Mononuclear cell (primary cell): ENCODE data around the gene ETNK2. TPM values are rescaled to one million over a fixed set of nuclear protein-coding genes. Genes with fewer than 3 reads are reported as not detected.

Source experiments
- H3K27me3 ChIP-seq: 2 replicates; pipeline ENCODE4 v1.6.0; 2011; ENCODE audit warnings: low read length, control low read depth; ENCODE audit not compliant: insufficient read depth
- H3K4me1 ChIP-seq: 2 replicates; pipeline ENCODE4 v1.5.1; 2011; ENCODE audit warnings: mild to moderate bottlenecking, low read length, control low read depth; ENCODE audit not compliant: insufficient read depth
- H3K4me3 ChIP-seq: 2 replicates; pipeline ENCODE4 v1.5.1; 2011; ENCODE audit warnings: mild to moderate bottlenecking, low read length, moderate library complexity
- H3K9me3 ChIP-seq: 2 replicates; pipeline ENCODE4 v1.5.1; 2011; ENCODE audit warnings: low read depth, mild to moderate bottlenecking, control low read depth, low read length
- total RNA-seq: library from RNA; depleted of rRNA; stranded (reverse); fragments of >200 nt; gene quantifications from one replicate; pipeline ENCODE4 v1.2.3, GENCODE V29; 2012

Gene ETNK2
- total RNA-seq: 3.0 TPM

DNA sequence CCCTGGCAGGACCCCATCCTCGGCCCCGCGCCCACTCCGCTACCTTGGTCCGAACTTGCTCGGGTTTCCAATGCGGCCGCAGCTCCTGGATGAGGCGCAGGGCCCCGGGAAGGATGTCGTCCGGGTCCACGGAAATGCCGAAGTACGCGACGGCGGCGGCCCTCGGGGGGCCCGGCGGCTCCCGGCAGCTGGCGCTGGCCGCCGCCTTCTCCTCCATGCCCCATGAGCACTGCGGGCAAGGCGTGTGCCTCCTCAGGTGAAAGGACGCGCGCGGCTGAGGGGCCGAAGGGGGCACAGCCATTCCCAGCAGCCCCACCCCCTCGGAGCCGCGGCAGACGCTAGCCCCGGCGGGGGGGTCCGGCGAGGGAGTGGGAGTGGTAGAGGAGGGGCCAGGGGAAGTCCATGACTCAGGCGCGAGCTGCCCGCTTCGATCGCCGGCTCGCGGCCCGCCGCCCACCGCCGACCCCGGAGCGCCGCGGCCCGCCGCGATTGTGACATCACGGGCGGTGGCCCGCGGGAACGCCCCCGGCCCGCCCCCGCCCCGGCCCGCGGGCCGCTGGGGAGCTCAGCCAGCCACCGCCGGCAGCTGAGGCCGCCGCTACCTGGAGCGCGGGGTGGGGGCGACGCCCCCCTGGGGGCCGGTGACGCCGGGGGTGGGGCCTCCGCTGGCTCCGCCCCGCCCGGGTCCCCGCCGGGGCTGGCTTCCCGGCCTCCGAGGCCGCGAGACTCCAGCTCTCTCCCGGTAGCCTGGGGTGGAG, at the start of gene ETNK2:
TSS of gene ETNK2 (minus strand) at position 493 of the 758 bp plus-strand sequence. CDS start at position 301, 192 bp downstream.
- Histone ChIP-seq H3K27me3 (peaks cover 14% of the 10 kb centered on the region), H3K9me3 (no peaks in the 10 kb centered on the region)

GRCh38 chr1:204201348-204202040, 49.6 kb upstream of the ETNK2 start:
- H3K4me1 ChIP-seq: no peaks in the 10 kb centered on the region
- no peaks in the 10 kb centered on the region for H3K9me3 ChIP-seq
- H3K4me3 ChIP-seq: no peak overlapping the region
- H3K27me3 ChIP-seq: peaks cover 10% of the 10 kb centered on the region

More for the DNA sequence above, at the start of gene ETNK2:
- Histone ChIP-seq H3K4me1 (peaks cover 7% of the 10 kb centered on the region), H3K4me3 (peak within 1 kb of the TSS; percentile 44)

GRCh38 chr1:204199579-204199978, 47.7 kb upstream of the ETNK2 start:
- Histone ChIP-seq H3K4me1 (no peaks in the 10 kb centered on the region), H3K9me3 (no peaks in the 10 kb centered on the region), H3K27me3 (peaks cover 5% of the 10 kb centered on the region), H3K4me3 (no peak overlapping the region)

DNA sequence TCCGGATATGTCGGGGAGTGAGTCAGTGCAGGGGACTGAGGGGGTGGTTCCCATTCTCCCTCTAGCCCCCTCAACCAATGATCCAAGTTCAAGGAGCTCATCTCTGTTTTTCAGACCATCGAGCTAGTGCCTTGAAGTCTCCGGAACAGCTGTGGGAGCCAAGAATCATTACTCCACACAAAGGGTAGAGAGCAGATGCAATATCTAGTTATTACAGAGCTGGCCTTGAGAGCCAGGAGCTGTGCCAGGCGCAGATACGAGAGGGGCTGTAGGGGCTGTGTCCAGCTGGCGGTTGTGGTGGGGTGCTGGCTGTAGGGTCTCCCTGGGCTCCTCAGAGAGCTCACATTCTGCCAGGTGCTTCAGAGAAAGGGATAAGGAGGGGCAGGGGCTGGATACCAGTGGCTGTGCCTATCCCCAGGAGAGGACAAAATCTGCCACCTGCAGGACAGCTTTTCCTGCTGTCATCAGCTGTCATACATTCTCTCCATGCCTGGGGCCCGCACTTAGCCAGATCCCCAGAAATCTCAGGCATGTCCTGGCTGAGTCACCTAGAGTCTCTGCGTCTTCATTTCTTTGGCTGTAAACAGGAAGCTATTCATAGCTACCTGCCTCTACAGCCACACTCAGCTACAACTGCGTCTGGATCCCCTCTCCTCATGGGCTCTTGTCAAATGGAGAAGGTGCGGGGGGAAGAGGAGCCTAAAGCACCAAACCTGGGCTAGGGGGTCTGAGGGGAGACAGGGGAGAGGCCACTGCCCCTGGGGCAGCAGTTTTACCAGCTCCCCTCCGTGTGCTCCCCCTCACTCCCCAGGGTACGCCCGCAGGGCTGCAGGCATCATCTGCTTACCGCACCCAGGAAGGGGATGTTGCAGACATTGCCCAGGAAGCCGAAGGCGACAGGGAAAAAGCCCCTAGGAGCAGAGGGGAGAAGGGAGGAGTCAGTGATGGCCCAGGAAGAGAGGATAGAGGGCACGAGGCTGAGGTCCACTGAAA, 46.8 kb upstream of the ETNK2 start:
- Histone ChIP-seq H3K4me3 (no peak overlapping the region), H3K9me3 (no peaks in the 10 kb centered on the region), H3K27me3 (no peaks in the 10 kb centered on the region), H3K4me1 (no peaks in the 10 kb centered on the region)

DNA sequence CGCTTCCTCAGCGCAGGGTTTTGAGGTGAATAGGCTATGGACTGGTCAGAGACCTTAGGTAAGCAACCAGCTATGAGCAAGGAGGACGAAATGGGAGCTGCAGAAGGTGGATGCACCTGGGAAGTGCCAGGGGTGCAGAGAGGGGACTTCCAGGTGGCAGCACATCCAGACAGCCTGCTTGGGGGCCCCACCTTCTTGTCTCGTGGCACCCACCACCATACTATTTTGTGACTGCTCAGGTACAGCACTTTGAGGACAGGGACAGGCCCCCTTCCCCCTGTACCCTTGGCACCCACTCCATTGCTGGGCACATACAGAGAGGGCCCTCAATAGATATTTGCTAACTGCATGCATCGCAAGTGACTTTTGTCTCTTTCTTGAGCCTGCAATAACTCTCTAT, 45.2 kb upstream of the ETNK2 start:
- Histone ChIP-seq H3K9me3 (no peaks in the 10 kb centered on the region), H3K4me1 (no peaks in the 10 kb centered on the region), H3K27me3 (peaks cover 4% of the 10 kb centered on the region), H3K4me3 (no peak overlapping the region)

DNA sequence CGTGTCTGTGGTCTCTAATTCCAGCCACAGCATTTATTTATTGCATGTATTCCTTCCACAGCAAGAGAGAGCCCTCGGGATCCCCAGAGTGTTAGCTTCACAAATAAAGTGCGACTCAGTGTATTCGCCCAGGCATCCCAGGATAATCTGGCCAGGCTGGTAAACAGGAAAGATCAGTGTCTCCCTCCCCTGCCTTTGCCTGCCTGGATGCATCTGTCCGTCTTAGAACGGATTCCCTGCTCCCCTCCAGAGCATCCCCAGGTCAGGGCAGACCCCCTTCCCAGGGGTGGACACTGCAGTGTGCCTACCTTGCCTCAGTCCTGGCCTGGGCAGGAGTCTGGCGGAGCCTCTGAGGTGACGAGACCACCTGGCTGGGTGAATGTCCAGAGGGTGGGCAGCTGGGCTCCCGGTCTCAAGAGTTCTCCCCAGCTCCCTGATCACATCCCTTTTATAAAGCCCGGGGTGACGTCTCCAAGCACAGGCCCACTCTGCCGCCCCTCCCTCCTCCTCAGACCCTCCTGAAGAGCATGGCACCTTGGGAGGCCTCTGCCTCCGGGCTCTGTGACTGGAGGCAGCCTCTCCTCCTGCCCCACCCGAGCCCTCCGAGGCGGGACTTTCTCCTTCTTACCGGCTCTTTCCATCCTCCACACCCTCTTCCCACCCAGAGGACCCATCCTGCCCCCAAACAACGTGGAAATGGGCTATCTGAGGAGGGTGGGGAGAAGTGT, 44.4 kb upstream of the ETNK2 start, which contains the start of gene KISS1:
TSS of gene KISS1 (minus strand) at position 424 of the 728 bp plus-strand sequence. CDS start 3,615 bp downstream, outside the sequence.
- peaks cover 8% of the 10 kb centered on the region for H3K27me3 ChIP-seq
- H3K4me3 ChIP-seq: no peak within 1 kb of the TSS
- no peaks in the 10 kb centered on the region for H3K4me1 ChIP-seq
- H3K9me3 ChIP-seq: no peaks in the 10 kb centered on the region

DNA sequence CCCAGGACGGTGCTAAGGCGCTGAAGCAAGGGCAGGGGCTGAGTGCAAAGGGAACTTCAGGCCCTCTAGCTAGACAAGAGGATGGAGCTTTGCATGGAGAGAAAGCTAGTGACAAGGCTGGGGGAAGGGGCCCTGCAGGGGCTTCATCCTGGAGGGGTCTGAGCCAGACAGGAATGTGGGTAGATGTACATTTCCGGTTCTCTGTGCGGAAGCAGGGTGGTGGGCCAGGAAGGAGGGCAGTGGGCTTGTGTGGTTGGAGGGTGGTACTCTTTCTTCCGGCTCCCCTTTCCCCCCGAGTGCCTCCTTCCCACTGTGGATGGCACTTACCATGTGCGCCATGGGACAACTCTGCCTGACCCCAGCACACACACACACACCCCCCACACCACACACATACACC, 42.9 kb upstream of the ETNK2 start:
- Histone ChIP-seq H3K4me3 (no peak overlapping the region), H3K9me3 (no peaks in the 10 kb centered on the region), H3K4me1 (peaks cover 10% of the 10 kb centered on the region), H3K27me3 (peaks cover 8% of the 10 kb centered on the region)

DNA sequence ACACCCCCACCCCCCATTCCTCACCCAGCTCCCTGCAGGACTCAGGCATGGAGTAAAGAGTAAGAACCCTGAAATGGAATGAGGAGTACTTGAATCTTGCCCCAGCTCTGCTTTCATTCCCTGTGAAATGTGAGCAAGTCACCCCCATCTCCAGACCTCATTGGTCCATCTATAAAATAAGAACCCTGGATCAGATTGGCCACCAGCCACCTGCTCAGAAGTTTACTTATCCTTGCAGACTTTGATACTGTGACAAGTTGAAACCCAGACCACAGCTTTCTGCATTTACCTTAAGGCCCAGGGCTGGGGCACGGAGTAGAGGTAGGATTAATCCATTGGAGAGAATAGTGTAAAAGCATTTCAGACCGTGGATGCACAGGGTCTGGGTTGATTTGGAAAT, 42.2 kb upstream of the ETNK2 start:
- Histone ChIP-seq H3K27me3 (peaks cover 14% of the 10 kb centered on the region), H3K9me3 (no peaks in the 10 kb centered on the region), H3K4me1 (peaks cover 14% of the 10 kb centered on the region), H3K4me3 (no peak overlapping the region)

- Histone ChIP-seq H3K4me1 (peaks cover 14% of the 10 kb centered on the region), H3K4me3 (no peak overlapping the region), H3K27me3 (peaks cover 25% of the 10 kb centered on the region), H3K9me3 (no peaks in the 10 kb centered on the region)
Measured at GRCh38 chr1:204192589-204193352, 40.9 kb upstream of the ETNK2 start.

DNA sequence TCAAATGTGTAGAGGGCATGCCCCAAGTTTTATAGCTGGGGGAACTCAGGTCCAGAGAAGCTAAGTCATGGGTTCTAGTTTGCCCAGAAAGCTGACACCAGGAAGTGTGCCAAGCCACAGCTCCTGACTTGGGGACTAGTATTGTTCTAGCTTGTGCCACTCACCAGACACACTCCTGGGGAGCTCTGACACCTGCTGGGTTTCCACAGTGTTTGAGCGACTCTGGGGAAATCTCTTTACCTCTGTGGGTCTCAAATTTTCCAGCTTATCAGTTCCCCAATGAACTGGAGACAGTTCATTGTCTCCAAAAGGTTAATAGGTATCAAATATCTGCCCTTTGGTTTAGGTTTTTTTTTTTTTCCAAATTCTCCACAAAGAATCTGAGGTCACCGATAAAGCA, 40.2 kb upstream of the ETNK2 start:
- peaks cover 28% of the 10 kb centered on the region for H3K27me3 ChIP-seq
- H3K9me3 ChIP-seq: no peaks in the 10 kb centered on the region
- H3K4me3 ChIP-seq: no peak overlapping the region
- H3K4me1 ChIP-seq: peaks cover 14% of the 10 kb centered on the region

DNA sequence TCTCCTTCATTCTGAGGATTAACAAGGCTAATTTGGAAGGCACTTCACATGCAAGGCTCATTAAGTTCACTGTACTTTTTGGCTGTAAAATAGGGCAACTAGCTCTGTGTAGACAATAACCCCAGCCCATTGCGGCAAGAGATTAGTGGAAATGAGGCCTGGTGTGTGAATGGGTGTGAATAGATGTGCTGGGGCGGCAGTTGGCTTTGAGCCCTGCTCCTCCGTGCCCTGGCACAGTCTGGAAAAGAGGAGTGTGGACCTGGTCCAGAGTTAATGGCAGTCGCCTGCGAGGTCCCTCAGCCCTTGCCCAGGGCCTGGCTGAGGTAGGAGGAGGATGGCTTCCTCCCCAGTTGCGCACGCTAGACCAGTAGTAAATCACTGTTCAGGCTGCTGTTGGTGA, 39.6 kb upstream of the ETNK2 start:
- peaks cover 14% of the 10 kb centered on the region for H3K4me1 ChIP-seq
- H3K4me3 ChIP-seq: no peak overlapping the region
- H3K27me3 ChIP-seq: peaks cover 28% of the 10 kb centered on the region
- H3K9me3 ChIP-seq: no peaks in the 10 kb centered on the region

DNA sequence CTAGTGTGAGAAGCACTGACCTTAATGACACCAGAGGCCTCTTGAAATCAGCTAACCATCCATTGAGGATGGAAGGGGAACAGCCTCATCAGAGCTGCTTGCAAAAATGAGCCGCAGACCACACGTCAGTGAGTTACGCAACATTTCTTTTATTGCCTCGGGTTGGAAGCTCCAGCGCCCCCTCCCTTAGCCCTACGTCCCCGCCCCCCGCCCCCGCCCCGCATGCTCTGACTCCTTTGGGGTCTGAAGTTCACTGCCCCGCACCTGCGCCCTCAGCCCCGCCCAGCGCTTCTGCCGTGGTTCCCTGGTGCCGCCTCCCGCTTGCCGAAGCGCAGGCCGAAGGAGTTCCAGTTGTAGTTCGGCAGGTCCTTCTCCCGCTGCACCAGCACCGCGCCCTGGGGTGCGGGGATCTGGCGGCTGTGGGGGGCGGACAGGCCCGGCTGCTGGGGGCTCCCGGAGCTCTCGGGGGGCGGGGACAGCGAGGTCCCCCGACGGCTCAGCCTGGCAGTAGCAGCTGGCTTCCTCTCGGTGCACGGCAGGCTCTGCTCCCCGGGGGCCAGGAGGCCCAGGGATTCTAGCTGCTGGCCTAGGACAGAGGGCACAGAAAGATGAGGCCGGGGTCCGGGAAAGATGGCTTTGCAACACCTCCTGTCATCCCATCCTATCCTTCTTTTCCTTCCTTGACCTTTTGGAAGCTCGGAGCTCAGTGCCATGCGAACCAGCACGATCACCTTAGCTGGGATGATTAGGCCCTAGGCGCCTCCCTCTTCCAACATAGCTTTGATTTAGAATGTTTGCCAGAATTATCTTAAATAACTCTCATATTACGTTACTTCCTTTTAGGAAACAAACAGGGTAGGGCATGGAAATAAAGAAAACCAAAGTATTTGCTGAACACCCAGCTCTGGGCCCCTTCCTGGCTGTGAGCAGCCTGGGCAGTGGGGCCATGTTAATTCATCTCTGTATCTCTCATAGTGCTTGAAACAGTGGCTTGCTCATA, 38.7 kb upstream of the ETNK2 start:
- Histone ChIP-seq H3K9me3 (no peaks in the 10 kb centered on the region), H3K4me1 (peaks cover 14% of the 10 kb centered on the region), H3K4me3 (no peak overlapping the region), H3K27me3 (peaks cover 28% of the 10 kb centered on the region)
